LNCAP (cell line): ENCODE results near the gene IGF2R.

ENCODE experiments used
- CTCF ChIP-seq: fragments of 450-650 bp; IDR thresholded peaks from 2 replicates; pipeline ENCODE4 v1.5.1; 2017; ENCODE audit warnings: mild to moderate bottlenecking

The IGF2R gene

GRCh38 chr6:159997498-159998101 lies 28.7 kb downstream of the IGF2R start:
- TF ChIP-seq CTCF = no peak

DNA sequence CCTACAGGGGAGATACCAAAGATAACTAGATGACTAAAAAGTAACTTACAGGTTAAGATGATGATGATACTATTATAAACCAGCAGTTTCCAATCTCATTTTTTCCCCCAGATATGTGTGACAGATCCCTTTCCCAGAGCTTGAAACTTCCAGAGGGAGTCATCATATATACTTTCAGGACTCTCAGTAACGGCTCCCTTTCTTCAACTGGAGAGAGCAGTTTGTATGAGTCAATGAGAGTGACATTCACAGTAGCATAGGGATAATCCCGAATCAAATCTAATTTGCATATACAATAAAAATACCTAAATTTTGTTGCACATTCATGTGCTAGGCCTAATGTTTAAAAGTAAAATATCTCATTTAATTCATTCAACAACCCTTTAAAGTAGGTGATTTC lies 29.7 kb downstream of the IGF2R start:
- no peak for TF ChIP-seq CTCF

GRCh38 chr6:159999240-159999671 lies 30.4 kb downstream of the IGF2R start:
- TF ChIP-seq CTCF = no peak

GRCh38 chr6:160000280-160000704 lies 31.4 kb downstream of the IGF2R start:
- TF ChIP-seq CTCF = no peak

- TF ChIP-seq CTCF = no peak
These were observed 34.0 kb downstream of the IGF2R start for GRCh38 chr6:160002882-160003281.

DNA sequence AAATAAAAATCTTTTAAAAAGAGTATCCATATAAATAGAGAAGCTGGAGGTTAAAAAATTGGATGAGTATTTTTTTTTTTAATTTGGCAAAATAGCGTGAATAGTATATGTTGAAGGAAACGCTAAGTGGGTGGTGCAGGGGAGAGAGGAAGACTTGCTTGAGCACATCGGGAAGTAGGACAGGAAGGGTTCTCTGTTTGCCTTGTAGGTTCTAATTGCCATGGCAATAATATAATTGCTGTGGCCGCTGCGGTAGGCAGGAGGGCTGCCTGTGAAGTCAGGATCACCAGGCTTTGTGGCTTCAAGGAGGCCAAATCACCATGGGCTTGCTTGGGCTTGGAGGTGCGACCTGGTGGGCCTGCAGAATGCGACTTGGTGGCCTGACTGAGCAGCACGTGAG lies 35.1 kb downstream of the IGF2R start:
- no peak for TF ChIP-seq CTCF

GRCh38 chr6:160004419-160005175 lies 35.7 kb downstream of the IGF2R start:
- no peak for TF ChIP-seq CTCF
